Osteocyte (in vitro differentiated cells): ENCODE data around the gene DRD5. TPM values are rescaled to one million over a fixed set of nuclear protein-coding genes. Genes with fewer than 3 reads are reported as not detected.

Experiments used
- DNase-seq: peaks from one replicate; pipeline ENCODE4 v3.0.0; 2021; ENCODE audit warnings: mixed read lengths; ENCODE audit not compliant: unreplicated experiment; ENCODE audit errors: extremely low spot score
- H3K27ac Mint-ChIP-seq: one replicate; pipeline ENCODE4 v1.8.0; 2021; ENCODE audit warnings: mild to moderate bottlenecking, mixed read lengths; ENCODE audit not compliant: unreplicated experiment
- H3K27me3 Mint-ChIP-seq: one replicate; pipeline ENCODE4 v1.8.0; 2021; ENCODE audit warnings: mixed read lengths; ENCODE audit not compliant: unreplicated experiment
- H3K36me3 Mint-ChIP-seq: one replicate; pipeline ENCODE4 v1.8.0; 2021; ENCODE audit warnings: mixed read lengths; ENCODE audit not compliant: unreplicated experiment
- H3K4me1 Mint-ChIP-seq: one replicate; pipeline ENCODE4 v1.8.0; 2021; ENCODE audit warnings: mixed read lengths; ENCODE audit not compliant: unreplicated experiment
- H3K4me3 Mint-ChIP-seq: one replicate; pipeline ENCODE4 v1.8.0; 2021; ENCODE audit warnings: mild to moderate bottlenecking, moderate library complexity, mixed read lengths; ENCODE audit not compliant: unreplicated experiment
- H3K9me3 Mint-ChIP-seq: one replicate; pipeline ENCODE4 v1.8.0; 2021; ENCODE audit warnings: mixed read lengths; ENCODE audit not compliant: unreplicated experiment
- CTCF ChIP-seq: fragments of 200-600 bp; sonication (generic); IDR thresholded peaks from 2 replicates; pipeline ENCODE4 v1.5.0; 2021; ENCODE audit warnings: antibody characterized with exemption, mild to moderate bottlenecking, moderate library complexity
- total RNA-seq: library from RNA; stranded (reverse); gene quantifications from 2 replicates; pipeline ENCODE4 v1.2.1, GENCODE V29; 2021

The DRD5 gene
- total RNA-seq, 1 donor from 2014 or later, result not detected

- no peak for TF ChIP-seq CTCF
- no peaks in the 10 kb centered on the region for H3K36me3 Mint-ChIP-seq
- no peak for DNase-seq
- H3K27me3 Mint-ChIP-seq, result no peaks in the 10 kb centered on the region
- H3K9me3 Mint-ChIP-seq, result peaks cover 4% of the 10 kb centered on the region
- no peak overlapping the region for H3K4me3 Mint-ChIP-seq
- H3K4me1 Mint-ChIP-seq, result no peaks in the 10 kb centered on the region
- H3K27ac Mint-ChIP-seq, result no peak overlapping the region
These were observed 19.4 kb downstream of the DRD5 start for GRCh38 chr4:9800848-9801247.

- Mint-ChIP-seq H3K27ac (no peak overlapping the region), H3K9me3 (peaks cover 4% of the 10 kb centered on the region), H3K36me3 (no peaks in the 10 kb centered on the region), H3K4me1 (no peaks in the 10 kb centered on the region), H3K27me3 (no peaks in the 10 kb centered on the region), H3K4me3 (no peak overlapping the region)
- no peak for DNase-seq
- no peak for TF ChIP-seq CTCF
These were observed 23.5 kb downstream of the DRD5 start for GRCh38 chr4:9804918-9805317.

- TF ChIP-seq CTCF, result no peak
- Mint-ChIP-seq H3K27me3 (no peaks in the 10 kb centered on the region), H3K27ac (no peak overlapping the region), H3K9me3 (peaks cover 4% of the 10 kb centered on the region), H3K4me3 (no peak overlapping the region), H3K4me1 (no peaks in the 10 kb centered on the region), H3K36me3 (no peaks in the 10 kb centered on the region)
- no peak for DNase-seq
These were observed 26.6 kb downstream of the DRD5 start for GRCh38 chr4:9808077-9808476.

GRCh38 chr4:9811806-9812205 is 30.4 kb downstream of the DRD5 start:
- no peak for DNase-seq
- no peaks in the 10 kb centered on the region for H3K36me3 Mint-ChIP-seq
- TF ChIP-seq CTCF, result no peak
- H3K27ac Mint-ChIP-seq, result no peak overlapping the region
- H3K4me3 Mint-ChIP-seq, result no peak overlapping the region
- no peaks in the 10 kb centered on the region for H3K4me1 Mint-ChIP-seq
- peaks cover 3% of the 10 kb centered on the region for H3K9me3 Mint-ChIP-seq
- no peaks in the 10 kb centered on the region for H3K27me3 Mint-ChIP-seq

GRCh38 chr4:9812501-9813340 is 31.3 kb downstream of the DRD5 start:
- TF ChIP-seq CTCF, result no peak
- Mint-ChIP-seq H3K36me3 (no peaks in the 10 kb centered on the region), H3K4me3 (no peak overlapping the region), H3K27ac (no peak overlapping the region), H3K9me3 (peaks cover 3% of the 10 kb centered on the region), H3K4me1 (no peaks in the 10 kb centered on the region), H3K27me3 (no peaks in the 10 kb centered on the region)
- DNase-seq, result no peak
